Smooth muscle cell (in vitro differentiated cells): ENCODE measurements around the gene SCAMP1. TPM values are rescaled to one million over a fixed set of nuclear protein-coding genes. Genes with fewer than 3 reads are reported as not detected.

Source experiments
- DNase-seq: peaks from one replicate; lab custom pipeline; 2025; ENCODE audit not compliant: unreplicated experiment; lab: John Stamatoyannopoulos, UW
- H2AFZ ChIP-seq: fragments of 200-600 bp; sonication (generic); 2 replicates; pipeline ENCODE4 v1.6.0; 2016; ENCODE audit warnings: antibody characterized with exemption, low read depth, mild to moderate bottlenecking
- H3F3A ChIP-seq: fragments of 200-600 bp; sonication (generic); 2 replicates; pipeline ENCODE4 v1.6.0; 2017; ENCODE audit warnings: antibody characterized with exemption, low read depth
- H3K27ac ChIP-seq: fragments of 200-600 bp; sonication (generic); 2 replicates; pipeline ENCODE4 v1.5.1; 2016; ENCODE audit warnings: low read depth, mild to moderate bottlenecking
- H3K27me3 ChIP-seq: fragments of 200-600 bp; sonication (generic); 2 replicates; pipeline ENCODE4 v1.6.1; 2016; ENCODE audit warnings: low read depth, mild to moderate bottlenecking
- H3K36me3 ChIP-seq: fragments of 200-600 bp; sonication (generic); 2 replicates; pipeline ENCODE4 v1.5.1; 2016; ENCODE audit warnings: low read depth
- H3K4me1 ChIP-seq: fragments of 200-600 bp; sonication (generic); 2 replicates; pipeline ENCODE4 v1.5.1; 2016; ENCODE audit warnings: low read depth
- H3K4me2 ChIP-seq: fragments of 200-600 bp; sonication (generic); 2 replicates; pipeline ENCODE4 v1.6.0; 2016; ENCODE audit warnings: mild to moderate bottlenecking
- H3K4me3 ChIP-seq: fragments of 200-600 bp; sonication (generic); 2 replicates; pipeline ENCODE4 v1.5.1; 2016; ENCODE audit warnings: mild to moderate bottlenecking
- H3K79me2 ChIP-seq: fragments of 200-600 bp; sonication (generic); 2 replicates; pipeline ENCODE4 v1.6.0; 2016; ENCODE audit warnings: low read depth, mild to moderate bottlenecking
- H3K9ac ChIP-seq: fragments of 200-600 bp; sonication (generic); 2 replicates; pipeline ENCODE4 v1.6.0; 2016; ENCODE audit warnings: low read depth
- H3K9me3 ChIP-seq: fragments of 200-600 bp; sonication (generic); replicated peaks from 2 replicates; pipeline ENCODE4 v1.5.1; 2016; ENCODE audit warnings: low read depth
- H4K20me1 ChIP-seq: fragments of 200-600 bp; sonication (generic); 2 replicates; pipeline ENCODE4 v1.6.0; 2016; ENCODE audit warnings: low read depth
- CTCF ChIP-seq: fragments of 200-600 bp; sonication (generic); IDR thresholded peaks from 2 replicates; pipeline ENCODE4 v1.5.1; 2017; ENCODE audit warnings: borderline replicate concordance, mild to moderate bottlenecking, antibody characterized with exemption; ENCODE audit not compliant: insufficient read depth, poor library complexity, severe bottlenecking
- WGBS: methylation state at CpG from one replicate; pipeline ENCODE4 v1.1.7; 2016; ENCODE audit warnings: low lambda C conversion rate; 5-methylcytosine and 5-hydroxymethylcytosine counted together
- polyA plus RNA-seq: library from polyadenylated mRNA; unstranded; fragments of >200 nt; fragmentation: Nextera tagmentation; extraction: Ambion mirVana; gene quantifications from 2 replicates; pipeline ENCODE4 v1.2.1, GENCODE V29; 2016
- total RNA-seq: library from RNA; depleted of rRNA; stranded (reverse); fragments of >200 nt; gene quantifications from 2 replicates; pipeline ENCODE4 v1.2.3, GENCODE V29; 2014

The SCAMP1 gene
- total and polyA plus RNA-seq, 2 experiments from 2014 or later = 21.0 to 45.6 TPM

GRCh38 chr5:78518365-78519197, 158.2 kb downstream of the SCAMP1 start:
- DNase-seq = peak; percentile 11
- no peaks in the 10 kb centered on the region for H4K20me1 ChIP-seq
- H3F3A ChIP-seq = peaks cover 6% of the 10 kb centered on the region
- no peaks in the 10 kb centered on the region for H3K36me3 ChIP-seq
- H3K9me3 ChIP-seq = no peaks in the 10 kb centered on the region
- H3K27me3 ChIP-seq = no peaks in the 10 kb centered on the region
- H3K4me3 ChIP-seq = no peak overlapping the region
- peaks cover 62% of the 10 kb centered on the region for H3K79me2 ChIP-seq
- WGBS = 41% methylated on average over 14 of the region's 14 CpGs
- peaks cover 11% of the 10 kb centered on the region for H3K4me1 ChIP-seq
- H3K9ac ChIP-seq = peak overlapping the region; percentile 91
- no peak for TF ChIP-seq CTCF
- no peak overlapping the region for H2AFZ ChIP-seq
- peak overlapping the region; percentile 31 for H3K4me2 ChIP-seq
- peak overlapping the region; percentile 96 for H3K27ac ChIP-seq

GRCh38 chr5:78519198-78519941, 159.0 kb downstream of the SCAMP1 start:
- H3K79me2 ChIP-seq = peaks cover 62% of the 10 kb centered on the region
- peaks cover 6% of the 10 kb centered on the region for H3F3A ChIP-seq
- H3K4me3 ChIP-seq = no peak overlapping the region
- no peaks in the 10 kb centered on the region for H3K27me3 ChIP-seq
- no peaks in the 10 kb centered on the region for H3K36me3 ChIP-seq
- H3K9ac ChIP-seq = peak overlapping the region; percentile 91
- no peaks in the 10 kb centered on the region for H3K9me3 ChIP-seq
- H3K4me2 ChIP-seq = peak overlapping the region; percentile 31
- DNase-seq = no peak
- peak overlapping the region; percentile 96 for H3K27ac ChIP-seq
- 79% methylated on average over 9 of the region's 9 CpGs for WGBS
- no peak overlapping the region for H2AFZ ChIP-seq
- no peaks in the 10 kb centered on the region for H4K20me1 ChIP-seq
- TF ChIP-seq CTCF = no peak
- peaks cover 11% of the 10 kb centered on the region for H3K4me1 ChIP-seq

GRCh38 chr5:78521455-78521854, 161.0 kb downstream of the SCAMP1 start:
- peaks cover 57% of the 10 kb centered on the region for H3K79me2 ChIP-seq
- peaks cover 13% of the 10 kb centered on the region for H3K4me1 ChIP-seq
- H3K9ac ChIP-seq = no peak overlapping the region
- H2AFZ ChIP-seq = no peak overlapping the region
- no peak for TF ChIP-seq CTCF
- H3F3A ChIP-seq = peaks cover 6% of the 10 kb centered on the region
- no peak overlapping the region for H3K4me2 ChIP-seq
- no peaks in the 10 kb centered on the region for H3K36me3 ChIP-seq
- WGBS = 91% methylated on average over 2 of the region's 2 CpGs
- no peak overlapping the region for H3K4me3 ChIP-seq
- H3K9me3 ChIP-seq = no peaks in the 10 kb centered on the region
- no peaks in the 10 kb centered on the region for H3K27me3 ChIP-seq
- no peak overlapping the region for H3K27ac ChIP-seq
- DNase-seq = no peak
- H4K20me1 ChIP-seq = no peaks in the 10 kb centered on the region
